GM12878 (cell line): ENCODE results near the gene NUBP1. TPM values are rescaled to one million over a fixed set of nuclear protein-coding genes. Genes with fewer than 3 reads are reported as not detected.

Experiments
- ATAC-seq: fragments of 200-7000 bp; cut with Tn5 transposase; 3 replicates; pipeline ENCODE4 v1.9.1; 2020; ENCODE audit warnings: mild to moderate bottlenecking, moderate library complexity
- BruUV-seq: library from RNA; stranded (reverse); fragments of 400-500 nt; replicated peaks from 2 replicates; lab custom pipeline; 2021; lab: Mats Ljungman, UMichigan
- CTCF ChIA-PET: fragments of 300-600 bp; sonication (Branson Sonifier 250); formaldehyde crosslinking; extraction: SDS; loops from one replicate; lab custom pipeline; 2021; ENCODE audit warnings: inconsistent platforms; lab: Yijun Ruan, JAX
- POLR2A ChIA-PET: fragments of 350-600 bp; formaldehyde crosslinking; extraction: SDS; loops from one replicate; lab custom pipeline; 2021; ENCODE audit warnings: inconsistent platforms; lab: Charles Lee
- RAD21 ChIA-PET: fragments of 300-600 bp; sonication (Branson Sonifier 250); formaldehyde crosslinking; loops from one replicate; lab custom pipeline; 2023; ENCODE audit warnings: antibody characterized with exemption; ENCODE audit not compliant: unreplicated experiment; lab: Charles Lee
- SMC1A ChIA-PET: fragments of 300-600 bp; sonication (Branson Sonifier 250); formaldehyde crosslinking; loops from one replicate; lab custom pipeline; 2023; ENCODE audit not compliant: unreplicated experiment, uncharacterized antibody; lab: Charles Lee
- DNase-seq: peaks from one replicate; pipeline ENCODE4 v3.0.0-alpha.2; 2011; ENCODE audit warnings: low read depth, low spot score
- FAIRE-seq: peaks from 3 replicates; lab custom pipeline; 2011; peaks lifted over from hg19 to GRCh38; lab: Jason Lieb, UNC
- H2AFZ ChIP-seq: 2 replicates; pipeline ENCODE4 v1.6.0; 2011; ENCODE audit warnings: low read depth, low read length, control low read depth; ENCODE audit not compliant: control insufficient read depth
- H3K27ac ChIP-seq: 2 replicates; pipeline ENCODE4 v1.5.1; 2011; ENCODE audit warnings: control low read depth; ENCODE audit not compliant: control insufficient read depth, insufficient read depth
- H3K27me3 ChIP-seq, 2 experiments: replicated peaks in 1 of 2; 2 replicates each; pipeline versions ENCODE4 v1.6.0 to v1.6.1; 2011; ENCODE audit warnings: low read length in 1 of 2; ENCODE audit not compliant: control insufficient read depth in 2 of 2, insufficient read depth in 2 of 2
- H3K36me3 ChIP-seq, 2 experiments: 2 replicates each; pipeline ENCODE4 v1.5.1; 2011; ENCODE audit warnings: low read length in 1 of 2; ENCODE audit not compliant: control insufficient read depth in 2 of 2, insufficient read depth in 2 of 2
- H3K4me1 ChIP-seq: 2 replicates; pipeline ENCODE4 v1.6.1; 2011; ENCODE audit warnings: mild to moderate bottlenecking, low read length, moderate library complexity, mixed read lengths; ENCODE audit not compliant: control insufficient read depth, insufficient read depth
- H3K4me2 ChIP-seq: 2 replicates; pipeline ENCODE4 v1.6.0; 2011; ENCODE audit warnings: control low read depth; ENCODE audit not compliant: control insufficient read depth, insufficient read depth
- H3K4me3 ChIP-seq: fragments of 200-600 bp; sonication (generic); 2 replicates; pipeline ENCODE4 v1.5.1; 2016
- H3K79me2 ChIP-seq: 2 replicates; pipeline ENCODE4 v1.6.0; 2011; ENCODE audit warnings: low read length; ENCODE audit not compliant: control insufficient read depth, insufficient read depth
- H3K9ac ChIP-seq: 2 replicates; pipeline ENCODE4 v1.8.0; 2011; ENCODE audit warnings: low read length, control low read depth, mixed read lengths; ENCODE audit not compliant: control insufficient read depth, insufficient read depth
- H3K9me3 ChIP-seq: replicated peaks from 3 replicates; pipeline ENCODE4 v1.5.1; 2011; ENCODE audit warnings: mild to moderate bottlenecking, low read length; ENCODE audit not compliant: control insufficient read depth, insufficient read depth
- H4K20me1 ChIP-seq: 2 replicates; pipeline ENCODE4 v1.6.0; 2011; ENCODE audit not compliant: control insufficient read depth, insufficient read depth
- ATF2 ChIP-seq: IDR thresholded peaks from 2 replicates; pipeline ENCODE4 v1.6.1; 2012; ENCODE audit warnings: low read length, inconsistent platforms
- BACH1 ChIP-seq: fragments of 450-650 bp; IDR thresholded peaks from 2 replicates; pipeline ENCODE4 v1.6.1; 2017; ENCODE audit warnings: mild to moderate bottlenecking, borderline replicate concordance
- ETV6 ChIP-seq, 2 experiments: fragments of 450-650 bp in 1 of 2; IDR thresholded peaks in 1 of 2; conservative IDR thresholded peaks in 1 of 2; 2 replicates each; pipeline ENCODE4 v1.6.1; 2014; ENCODE audit warnings: antibody characterized with exemption in 1 of 2, borderline replicate concordance in 1 of 2, low read depth in 1 of 2, mild to moderate bottlenecking in 1 of 2, moderate library complexity in 1 of 2
- JUNB ChIP-seq: IDR thresholded peaks from 2 replicates; pipeline ENCODE4 v1.6.1; 2016; ENCODE audit warnings: antibody characterized with exemption, mild to moderate bottlenecking
- KAT2A ChIP-seq: conservative IDR thresholded peaks from 2 replicates; pipeline ENCODE4 v1.6.1; 2011; ENCODE audit warnings: low read depth, low read length; ENCODE audit not compliant: control insufficient read depth
- NKRF ChIP-seq: fragments of 450-650 bp; conservative IDR thresholded peaks from 2 replicates; pipeline ENCODE4 v1.6.1; 2017; ENCODE audit warnings: mild to moderate bottlenecking, moderate library complexity
- NR2C2 ChIP-seq: IDR thresholded peaks from 2 replicates; pipeline ENCODE4 v1.6.1; 2011; ENCODE audit warnings: borderline replicate concordance, low read depth; ENCODE audit not compliant: control insufficient read depth, insufficient read length
- PAX5 ChIP-seq: IDR thresholded peaks from 2 replicates; pipeline ENCODE4 v1.6.1; 2011; ENCODE audit warnings: low read depth, low read length, borderline replicate concordance
- RELB ChIP-seq: fragments of 450-650 bp; IDR thresholded peaks from 2 replicates; pipeline ENCODE4 v1.6.1; 2017; ENCODE audit warnings: low read depth, mild to moderate bottlenecking, moderate library complexity
- RUNX3 ChIP-seq: IDR thresholded peaks from 2 replicates; pipeline ENCODE4 v1.6.1; 2012; ENCODE audit warnings: low read length, inconsistent platforms
- SKIL ChIP-seq: fragments of 450-650 bp; IDR thresholded peaks from 2 replicates; pipeline ENCODE4 v1.6.1; 2017; ENCODE audit warnings: mild to moderate bottlenecking, low read depth, inconsistent platforms; ENCODE audit not compliant: poor library complexity, severe bottlenecking
- SPI1 ChIP-seq: IDR thresholded peaks from 2 replicates; pipeline ENCODE4 v1.6.1; 2011; ENCODE audit warnings: low read depth, mild to moderate bottlenecking, low read length, moderate library complexity, borderline replicate concordance; ENCODE audit not compliant: insufficient read depth
- USF2 ChIP-seq: IDR thresholded peaks from 2 replicates; pipeline ENCODE4 v1.6.1; 2011; ENCODE audit warnings: low read depth, low read length, improper control_type of control experiment, borderline replicate concordance
- WGBS: methylation state at CpG from one replicate; pipeline ENCODE4 v1.1.6; 2016; ENCODE audit warnings: low lambda C conversion rate; ENCODE audit not compliant: insufficient replicate concordance, insufficient coverage; ENCODE audit errors: missing lambda C conversion rate; 5-methylcytosine and 5-hydroxymethylcytosine counted together
- in situ Hi-C: fragments of 300-500 bp; cut with MboI; formaldehyde crosslinking; loops from 9 replicates; pipeline ENCODE4 v1.14.3; 2018; ENCODE audit warnings: mixed read lengths
- intact Hi-C: fragments of 100-400 bp; cut with micrococcal nuclease; formaldehyde crosslinking; loops from one replicate; pipeline ENCODE4 v1.14.2; 2022; ENCODE audit not compliant: unreplicated experiment
- polyA plus RNA-seq, 11 experiments: library from polyadenylated mRNA; depleted of rRNA in 4 of 11; unstranded in 6 of 11; stranded (reverse) in 5 of 11; fragments of >200 nt; fragmentation: Nextera tagmentation in 4 of 11; fragmentation: Illumina TruSeq in 1 of 11; extraction: Ambion mirVana in 4 of 11; extraction: Trizol in 1 of 11; gene quantifications; 1 replicate in 1 of 11; 2 replicates in 10 of 11; pipeline versions ENCODE4 v1.2.1 to v1.2.3, GENCODE V29; 2011 to 2016; ENCODE audit warnings: inconsistent platforms in 2 of 11, missing spikeins in 2 of 11, low read depth in 1 of 11
- total RNA-seq, 4 experiments: library from RNA; depleted of rRNA in 3 of 4; stranded (reverse); fragments of >200 nt in 3 of 4; fragmentation: Illumina TruSeq in 1 of 4; extraction: Trizol in 1 of 4; gene quantifications; 2 replicates each; pipeline versions ENCODE4 v1.2.1 to v1.2.3, GENCODE V29; 2013 to 2021

Gene NUBP1
- total and polyA plus RNA-seq, 10 of the 15 experiments (the other 5 are each of a cell fraction or from before 2014, with no cell fraction given), result 31.0 to 74.9 (median 58.3) TPM

GRCh38 chr16:10808218-10808617 is 64.6 kb downstream of the NUBP1 start:
- ChIA-PET POLR2A (interaction anchor here (0.5 to 1.2 kb wide), 5 partner anchors 55 to 70 kb away, joined by 3 to 4 read pairs (median 3); no protein-coding TSS in a partner anchor), RAD21 (interaction anchor here (0.5 to 2.1 kb wide), 9 partner anchors 13 to 450 kb away, joined by 3 to 5 read pairs (median 4); partner anchors contain the start of genes CIITA and NUBP1), SMC1A (interaction anchor here (1.1 to 4.8 kb wide), 12 partner anchors 11 to 141 kb away, joined by 3 to 23 read pairs (median 4); partner anchors contain the start of gene CIITA), CTCF (interaction anchor here (1.7 kb wide), 1 partner anchor 70 kb away, joined by 7 read pairs; the partner anchor contains the start of gene CIITA)
- H3K9me3 ChIP-seq, result peaks cover 6% of the 10 kb centered on the region
- H4K20me1 ChIP-seq, result no peaks in the 10 kb centered on the region
- WGBS, result 48% methylated on average over 3 of the region's 3 CpGs
- intact Hi-C loops (no loop called here), in situ Hi-C loops (no loop called here)
- H3K27ac ChIP-seq, result peak overlapping the region; percentile 6; the same call in 1 of the 2 replicates
- peaks cover 62% of the 10 kb centered on the region for H3K4me1 ChIP-seq
- no peaks in the 10 kb centered on the region for H3K27me3 ChIP-seq
- FAIRE-seq, result no peak
- no peak overlapping the region for H3K9ac ChIP-seq
- H3K4me2 ChIP-seq, result peak overlapping the region; percentile 41
- H3K79me2 ChIP-seq, result no peaks in the 10 kb centered on the region
- BruUV-seq, result no TSS peak
- no peak overlapping the region for H2AFZ ChIP-seq
- H3K36me3 ChIP-seq, result peaks cover 0 to 2% of the 10 kb centered on the region in 2 experiments; a peak in 1 of 4 replicates
- no peak for DNase-seq
- ATAC-seq, result peak; percentile 8; the same call in 1 of the 3 replicates
- H3K4me3 ChIP-seq, result no peak overlapping the region
- TF ChIP-seq JUNB (no peak; the same call in 1 of the 2 replicates), USF2 (no peak; the same call in 1 of the 2 replicates), RELB (0 out of 2 replicates have a peak, but pooled peaks have one; percentile 31), SKIL (no peak), RUNX3 (peak; percentile 67), ATF2 (0 out of 2 replicates have a peak, but pooled peaks have one; percentile 22), KAT2A (no peak), NKRF (no peak), NR2C2 (no peak), ETV6 (conservative IDR thresholded peaks at IDR 0.05 in 1 of 2, IDR thresholded peaks at IDR 0.05 in 1 of 2; ENCODE audit: borderline replicate concordance in 1 of 2, low read depth in 1 of 2) (no peak), PAX5 (no peak), BACH1 (no peak), SPI1 (no peak)
